HS-5 (cell line): ENCODE results near the gene EGFL7.

ENCODE experiments used
- DNase-seq: peaks from one replicate; pipeline ENCODE4 v3.0.0-alpha.2; 2012; ENCODE audit warnings: low read depth

Gene EGFL7

DNA sequence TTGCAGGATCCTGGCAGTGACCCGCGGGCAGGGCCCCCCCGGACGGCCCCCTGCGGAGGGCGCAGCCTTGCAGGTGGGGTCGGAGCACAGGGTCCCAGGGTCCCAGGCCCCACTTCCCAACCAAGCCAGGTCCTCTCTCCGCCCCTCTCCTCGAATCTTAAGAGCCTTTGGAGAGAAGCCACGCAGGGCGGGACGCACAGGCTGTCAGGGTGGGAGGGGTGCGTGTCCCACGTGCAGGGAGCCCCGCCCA, 18.4 kb upstream of the EGFL7 start:
- DNase-seq, result no peak

DNA sequence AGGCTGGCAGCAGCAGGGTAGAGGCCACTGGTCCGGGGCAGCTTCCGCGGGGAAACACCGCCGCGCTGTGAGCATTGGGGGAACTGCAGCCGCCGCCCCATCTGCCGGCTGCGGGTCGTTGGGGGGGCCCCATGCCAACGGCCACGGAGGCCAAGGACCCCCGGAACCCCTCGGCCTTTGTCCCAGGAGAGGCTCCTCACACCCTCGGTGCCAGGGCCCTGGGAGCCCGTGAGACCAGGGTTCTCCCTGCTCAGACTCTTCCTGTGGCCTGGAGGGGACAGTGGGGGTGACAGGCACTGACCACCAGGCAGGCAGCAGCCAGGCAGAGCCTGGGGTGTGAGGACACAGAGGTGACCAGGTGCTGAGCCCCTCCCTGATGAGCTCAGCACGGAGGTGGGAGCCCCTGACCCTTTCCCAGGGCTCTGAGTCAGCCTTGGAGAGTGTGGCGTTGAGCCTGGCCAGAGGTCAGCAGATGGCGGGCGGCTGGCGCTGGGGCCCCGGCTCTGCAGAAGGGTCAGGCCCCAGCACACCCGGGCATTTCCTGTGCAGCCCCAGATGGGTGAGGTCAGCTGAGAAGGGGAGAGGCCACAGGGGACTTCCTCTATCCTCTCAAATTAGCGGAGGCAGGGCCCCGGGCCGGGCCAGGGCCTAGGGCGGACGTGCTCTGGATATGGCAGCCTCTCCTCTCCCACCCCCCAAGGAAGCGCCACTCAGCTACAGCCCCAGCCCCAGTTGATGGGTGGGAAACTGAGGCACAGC, 17.9 kb upstream of the EGFL7 start:
- no peak for DNase-seq

DNA sequence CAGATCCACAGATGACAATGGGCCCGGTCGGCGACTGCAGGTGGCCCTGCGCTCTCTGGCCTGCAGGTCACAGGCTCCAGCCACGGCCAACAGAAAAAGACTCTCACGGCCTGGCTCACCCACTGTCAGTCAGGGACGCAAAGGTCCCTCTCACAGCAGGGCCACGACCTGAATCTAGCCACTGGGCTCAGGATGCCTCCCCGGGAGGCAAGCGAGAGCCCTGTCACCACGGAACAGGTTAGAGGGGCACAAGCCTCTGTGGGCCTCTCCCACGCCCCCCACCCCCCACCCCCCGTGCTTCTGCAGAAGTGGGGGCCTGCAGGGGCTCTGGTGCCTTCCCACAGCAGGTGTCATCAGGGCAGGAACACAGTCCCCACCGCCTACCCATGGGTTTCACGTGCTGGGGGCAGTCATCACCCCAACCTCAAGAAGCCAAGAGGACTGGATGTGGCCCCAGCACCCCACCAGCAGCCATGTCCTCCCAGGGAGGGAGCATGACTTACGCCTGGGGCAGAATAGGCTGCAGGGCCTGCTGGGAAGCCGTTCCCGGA, 17.3 kb upstream of the EGFL7 start:
- DNase-seq, result no peak

GRCh38 chr9:136645903-136646754, 16.6 kb upstream of the EGFL7 start:
- DNase-seq, result no peak

GRCh38 chr9:136646827-136647711, 15.6 kb upstream of the EGFL7 start:
- no peak for DNase-seq

GRCh38 chr9:136648751-136649150, 14.0 kb upstream of the EGFL7 start:
- DNase-seq, result no peak

DNA sequence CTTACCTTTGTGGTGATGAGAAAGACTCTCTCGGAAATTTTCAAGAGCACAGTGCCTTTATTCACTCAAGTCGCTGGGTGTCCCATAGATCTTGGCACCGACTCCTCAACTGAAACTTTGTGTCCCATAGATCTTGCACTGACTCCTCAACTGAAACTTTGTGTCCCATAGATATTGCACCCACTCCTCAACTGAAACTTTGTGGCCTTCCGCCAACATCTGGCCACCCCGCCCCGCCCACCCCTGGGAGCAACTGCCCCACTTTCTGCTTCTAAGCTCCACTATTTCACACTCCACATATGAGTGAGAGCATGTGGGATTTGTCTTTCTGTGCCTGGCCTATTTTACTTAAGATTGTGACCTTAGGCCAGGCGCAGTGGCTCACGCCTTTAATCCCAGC, 12.7 kb upstream of the EGFL7 start:
- no peak for DNase-seq

DNA sequence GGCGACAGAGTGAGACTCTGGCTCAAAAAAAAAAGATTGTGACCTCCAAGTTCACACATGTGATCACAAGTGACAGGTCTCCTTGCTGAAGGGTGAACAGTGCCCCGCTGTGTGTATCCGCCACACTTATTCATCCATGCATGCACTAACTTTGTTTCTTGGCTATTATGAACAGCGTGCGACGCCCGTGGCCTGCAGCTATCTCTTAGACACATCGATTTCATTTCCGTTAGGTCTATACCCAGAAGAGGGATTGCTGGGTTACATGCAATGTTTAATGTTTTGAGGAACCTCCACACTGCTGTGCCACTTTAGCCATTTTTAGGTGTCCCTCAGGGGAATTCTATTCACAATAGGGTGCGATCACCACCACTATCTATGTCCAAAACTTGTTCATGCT, 12.1 kb upstream of the EGFL7 start:
- no peak for DNase-seq

DNA sequence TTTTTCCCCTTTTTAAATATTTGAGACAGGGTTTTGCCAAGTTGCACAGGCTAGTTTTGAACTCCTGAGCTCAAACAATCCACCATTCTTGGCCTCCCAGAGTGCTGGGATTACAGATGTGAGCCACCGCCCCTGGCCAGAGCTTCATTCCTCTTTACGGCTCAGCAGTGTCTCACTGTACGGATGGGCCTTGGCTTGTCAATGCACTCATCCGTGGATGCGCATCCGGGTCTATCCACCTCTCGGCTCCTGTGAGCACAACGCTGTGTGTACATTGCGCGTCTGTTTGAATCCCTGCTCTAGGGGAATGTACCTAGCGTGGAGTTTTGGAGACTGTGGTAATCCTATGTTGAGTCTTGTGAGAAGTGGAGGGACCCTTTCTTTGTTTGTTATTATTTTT, 10.9 kb upstream of the EGFL7 start:
- no peak for DNase-seq

DNA sequence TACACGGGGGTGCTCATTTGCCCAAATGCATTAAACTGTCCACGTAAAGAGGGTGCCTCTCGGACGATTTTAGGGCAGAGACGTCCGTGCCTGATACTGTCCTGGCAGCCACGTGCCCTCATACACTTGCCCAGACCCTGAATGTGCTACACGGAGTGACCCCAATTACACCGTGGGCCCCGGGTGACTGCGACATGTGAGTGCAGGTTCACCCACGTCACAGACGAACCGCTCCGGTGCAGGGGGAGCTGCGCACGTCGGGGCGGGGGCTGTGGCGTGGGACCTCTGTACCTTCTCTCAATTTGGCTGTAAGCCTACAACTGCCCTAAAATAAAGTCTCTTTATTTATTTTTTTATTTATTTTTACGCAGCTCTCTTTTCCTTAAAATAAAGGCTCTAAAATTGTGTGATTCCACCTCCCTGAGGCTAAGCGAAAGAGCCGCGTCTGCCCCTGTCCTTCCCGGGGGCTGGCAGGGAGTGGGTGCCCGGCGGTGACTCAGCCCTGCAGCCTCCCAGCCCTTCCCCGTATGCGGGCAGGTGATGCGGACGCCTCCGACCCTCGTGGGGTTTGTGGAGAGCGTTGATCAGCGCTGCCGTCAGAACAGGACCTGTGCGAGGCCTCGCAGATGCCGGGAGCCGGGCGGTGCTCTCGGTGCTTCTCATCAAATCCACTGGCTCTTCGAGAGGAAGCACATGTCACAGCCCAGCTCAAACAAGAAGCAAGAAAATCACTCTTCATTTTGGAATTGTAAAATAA, 9.2 kb upstream of the EGFL7 start:
- no peak for DNase-seq

GRCh38 chr9:136654820-136655535, 7.7 kb upstream of the EGFL7 start:
- no peak for DNase-seq

GRCh38 chr9:136655536-136656182, 7.1 kb upstream of the EGFL7 start:
- DNase-seq, result no peak

DNA sequence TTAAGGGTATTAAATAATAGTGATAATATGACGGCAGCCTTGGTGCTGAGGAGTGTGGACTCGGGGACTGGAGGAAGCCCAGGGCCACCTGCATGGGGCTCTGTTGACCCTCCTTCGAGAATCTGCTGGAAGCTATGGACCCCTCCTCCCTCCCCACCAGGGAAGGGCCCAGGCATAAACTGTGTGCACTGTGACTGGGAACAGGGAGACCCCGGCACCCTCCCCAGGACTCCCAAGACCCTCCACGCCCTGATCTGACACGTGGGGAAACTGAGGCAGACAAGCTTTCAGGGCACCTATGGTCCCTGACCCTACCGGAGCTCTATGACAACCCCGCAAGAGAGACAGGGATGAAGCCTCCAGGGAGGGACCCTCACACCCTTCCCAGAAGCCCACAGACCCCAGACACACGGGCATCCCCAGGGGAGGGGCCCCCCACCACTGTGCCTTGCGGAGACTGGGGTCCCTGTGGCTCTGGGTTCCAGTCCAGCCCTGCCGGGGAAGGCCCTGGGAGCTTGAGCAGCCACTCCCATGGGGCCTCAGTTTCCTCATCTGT, 6.5 kb upstream of the EGFL7 start:
- no peak for DNase-seq

- DNase-seq, result no peak
These were observed 5.7 kb upstream of the EGFL7 start for GRCh38 chr9:136656795-136657611.

DNA sequence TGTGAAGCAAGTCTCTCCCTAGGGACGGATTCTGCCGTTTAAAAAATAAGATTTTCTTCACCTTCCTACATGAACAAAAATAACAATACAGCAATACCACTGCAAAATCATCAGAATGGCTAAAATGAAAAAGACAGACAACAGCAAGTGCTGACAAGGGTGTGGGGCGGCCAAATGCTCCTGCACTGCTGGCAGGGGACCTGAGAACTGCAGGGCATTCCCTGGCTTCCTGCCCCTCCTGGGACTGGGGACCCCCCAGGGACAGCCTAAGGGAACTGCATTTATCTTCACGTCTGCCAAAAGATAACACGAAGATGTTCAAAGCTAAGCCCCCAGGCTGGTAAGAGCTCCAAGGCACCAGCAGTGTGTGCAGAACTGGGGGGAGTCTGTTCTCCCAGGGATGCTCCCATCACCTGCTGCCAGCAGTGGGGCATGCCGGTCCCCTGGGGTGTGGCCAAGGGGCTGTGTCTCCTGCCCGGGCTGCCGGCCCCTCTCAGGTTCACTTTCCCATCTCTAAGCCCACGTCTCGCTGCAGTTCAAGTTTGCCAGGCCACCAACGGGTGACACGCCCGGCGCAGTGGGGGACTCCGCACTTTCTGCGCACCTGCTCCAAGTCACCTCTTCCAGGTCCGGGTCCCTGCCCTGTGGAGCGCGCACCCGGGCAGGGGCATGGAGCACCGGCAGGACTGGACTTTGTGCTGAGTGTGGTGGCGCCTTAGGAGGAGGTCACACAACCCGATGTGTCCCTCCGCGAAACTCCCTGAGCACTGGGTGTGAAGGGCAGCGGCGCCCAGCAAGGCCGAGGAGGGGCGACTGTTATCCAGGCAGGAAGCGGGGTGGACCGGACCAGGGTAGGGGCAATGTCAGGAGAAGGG, 4.5 kb upstream of the EGFL7 start:
- no peak for DNase-seq

- no peak for DNase-seq
These were observed 3.7 kb upstream of the EGFL7 start for GRCh38 chr9:136658849-136659535.

- DNase-seq, result no peak
These were observed 2.6 kb upstream of the EGFL7 start for GRCh38 chr9:136659861-136660784.
